Fibroblast of skin of left biceps (primary cell): ENCODE measurements around the gene EIF2B1.

Experiments used
- DNase-seq, 2 experiments: peaks; one replicate each; pipeline ENCODE4 v3.0.0-alpha.2; 2013; ENCODE audit warnings: low read depth in 2 of 2

Gene EIF2B1

DNA sequence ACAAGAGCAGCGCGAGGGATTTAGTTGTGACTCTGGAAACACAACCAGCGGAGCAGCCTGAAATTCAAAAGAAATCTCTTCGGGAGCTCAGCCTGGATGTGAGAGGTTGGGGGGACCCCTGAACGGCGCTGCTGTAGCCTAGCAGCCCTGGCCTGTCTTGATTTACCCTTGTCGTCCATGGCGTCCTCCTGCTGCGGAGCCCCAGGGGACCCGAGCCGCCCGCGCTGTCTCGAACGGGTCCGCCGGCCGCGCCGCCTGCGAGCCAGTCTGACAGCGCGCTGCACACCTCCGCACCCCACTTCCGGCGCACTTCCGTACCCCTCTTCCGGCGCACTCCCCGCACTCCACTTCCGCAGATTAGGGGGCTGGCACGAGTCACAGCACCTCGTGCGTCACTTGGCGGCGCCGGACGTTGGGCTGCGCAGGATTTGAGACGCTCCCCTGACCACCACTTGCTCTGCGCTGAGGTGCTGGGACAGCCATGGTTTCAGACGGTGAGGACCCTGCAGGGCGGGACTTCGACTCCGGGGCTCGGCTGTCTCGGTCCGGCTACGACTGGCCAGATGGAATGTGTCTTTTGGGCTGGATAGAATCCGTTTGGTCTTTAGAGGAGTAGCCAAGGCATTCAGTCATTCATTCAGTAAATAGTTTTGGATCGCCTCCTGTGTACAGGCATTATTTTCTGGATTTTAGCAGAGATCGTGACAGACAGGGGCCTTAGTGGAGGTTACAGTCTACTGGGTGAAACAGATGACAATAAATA, at the start of gene EIF2B1, which contains the start of gene GTF2H3:
TSS of gene EIF2B1 (minus strand) at position 308 of the 763 bp plus-strand sequence. CDS start at position 179, 129 bp downstream.
TSS of gene GTF2H3 (plus strand) at position 451 of the 763 bp plus-strand sequence. CDS start at position 482, 31 bp downstream.
- peak; percentile 82 to 86 for DNase-seq

DNA sequence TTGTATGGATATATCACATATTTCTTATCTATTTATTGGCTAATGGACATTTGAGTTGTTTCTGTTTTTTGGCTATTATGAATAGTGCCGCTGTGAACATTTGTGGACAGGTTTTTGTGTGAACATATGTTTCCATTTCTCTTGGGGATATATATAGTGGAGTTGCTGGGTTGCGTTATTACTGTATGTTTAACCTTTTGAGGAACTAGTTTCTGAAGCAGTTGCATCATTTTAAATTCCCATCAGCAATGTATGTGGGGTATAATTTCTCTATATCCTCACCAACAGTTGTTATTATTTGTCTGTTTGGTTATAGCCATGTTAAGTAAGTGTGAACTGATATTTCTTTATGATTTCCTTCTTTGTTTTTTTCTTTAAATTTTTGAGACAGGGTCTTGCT, 48.1 kb upstream of the EIF2B1 start:
- no peak for DNase-seq

DNA sequence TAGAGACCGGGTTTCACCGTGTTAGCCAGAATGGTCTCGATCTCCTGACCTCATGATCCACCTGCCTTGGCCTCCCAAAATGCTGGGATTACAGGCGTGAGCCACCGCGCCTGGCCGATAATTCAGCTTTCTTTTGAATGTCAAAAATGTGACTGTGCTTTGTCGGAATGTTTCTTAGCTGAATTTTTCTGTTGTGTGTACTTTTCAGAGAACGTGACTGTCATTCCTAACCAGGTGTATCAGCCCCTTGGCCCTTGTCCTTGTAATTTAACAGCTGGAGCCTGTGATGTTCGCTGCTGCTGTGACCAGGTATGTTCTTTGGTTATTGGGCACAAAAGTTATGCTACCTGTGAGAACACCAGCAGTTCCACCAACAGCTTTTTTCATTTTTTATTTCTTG, 45.5 kb upstream of the EIF2B1 start:
- no peak for DNase-seq

DNA sequence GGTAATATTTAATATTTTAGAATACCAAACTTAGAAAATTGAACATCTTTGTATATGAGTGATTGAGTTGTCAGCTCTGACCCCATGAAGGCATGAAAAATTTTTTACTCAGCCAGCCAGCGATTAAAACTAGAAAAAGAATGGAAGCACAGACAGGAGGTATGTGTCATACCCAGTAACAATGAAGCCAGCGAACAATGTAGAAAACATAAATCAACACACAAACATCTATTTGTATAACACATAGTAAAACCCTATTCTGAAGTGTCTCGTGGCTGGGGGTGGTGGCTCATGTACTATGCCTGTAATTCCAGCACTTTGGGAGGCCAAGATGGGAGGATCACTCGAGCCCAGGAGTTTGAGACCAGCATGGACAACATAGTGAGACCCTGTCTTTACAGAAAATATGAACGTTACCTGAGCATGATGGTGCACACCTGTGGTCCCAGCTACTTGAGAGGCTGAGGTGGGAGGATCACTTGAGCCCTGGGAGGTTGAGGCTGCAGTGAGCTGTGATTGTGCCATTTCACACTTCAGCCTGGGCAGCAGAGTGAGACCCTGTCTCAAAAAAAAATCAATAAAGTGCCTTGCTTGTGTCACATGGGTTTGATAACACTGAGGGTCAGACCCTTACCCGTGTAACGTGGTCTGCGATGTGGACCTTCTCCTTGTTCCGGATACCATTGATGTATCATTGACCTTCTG, 43.3 kb upstream of the EIF2B1 start:
- no peak for DNase-seq

DNA sequence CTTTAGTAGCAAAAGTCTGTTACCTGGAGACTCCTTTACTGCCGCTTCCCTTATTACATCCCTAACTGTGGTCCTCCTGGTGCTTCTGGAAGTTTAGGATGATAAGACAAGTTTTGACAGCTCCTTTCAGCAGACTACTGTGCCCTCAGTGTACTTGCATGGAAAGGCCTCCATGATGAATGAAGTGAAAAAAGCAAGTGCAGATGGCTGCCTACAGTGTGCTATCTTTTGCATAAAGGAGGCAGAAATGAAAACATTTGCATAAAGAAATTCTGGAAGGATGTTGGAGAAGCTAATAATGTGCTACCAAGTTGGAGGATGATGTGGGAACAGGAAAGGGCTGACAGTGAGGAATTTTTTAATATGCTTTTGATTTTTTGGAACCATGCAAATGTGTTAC, 42.0 kb upstream of the EIF2B1 start:
- no peak for DNase-seq

DNA sequence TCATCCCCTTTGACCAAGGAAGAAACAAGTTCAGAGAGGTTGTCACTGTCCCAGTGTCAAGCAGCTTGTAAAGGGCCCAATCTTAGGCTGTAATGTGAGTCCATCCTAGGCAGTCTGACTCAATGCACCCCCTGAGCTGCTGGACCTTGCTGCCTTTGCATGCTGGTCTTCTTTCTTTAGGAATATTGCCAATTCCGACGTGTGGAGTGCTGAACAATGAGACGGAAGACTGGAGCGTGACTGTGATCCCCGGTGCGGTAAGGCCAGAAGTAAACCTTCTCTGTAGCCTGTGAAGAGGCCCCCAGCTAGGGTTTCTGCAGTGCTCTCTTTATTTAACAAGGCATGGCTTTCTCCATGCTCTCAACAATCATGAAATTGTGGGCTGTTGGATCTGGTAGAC, 38.4 kb upstream of the EIF2B1 start:
- no peak for DNase-seq

DNA sequence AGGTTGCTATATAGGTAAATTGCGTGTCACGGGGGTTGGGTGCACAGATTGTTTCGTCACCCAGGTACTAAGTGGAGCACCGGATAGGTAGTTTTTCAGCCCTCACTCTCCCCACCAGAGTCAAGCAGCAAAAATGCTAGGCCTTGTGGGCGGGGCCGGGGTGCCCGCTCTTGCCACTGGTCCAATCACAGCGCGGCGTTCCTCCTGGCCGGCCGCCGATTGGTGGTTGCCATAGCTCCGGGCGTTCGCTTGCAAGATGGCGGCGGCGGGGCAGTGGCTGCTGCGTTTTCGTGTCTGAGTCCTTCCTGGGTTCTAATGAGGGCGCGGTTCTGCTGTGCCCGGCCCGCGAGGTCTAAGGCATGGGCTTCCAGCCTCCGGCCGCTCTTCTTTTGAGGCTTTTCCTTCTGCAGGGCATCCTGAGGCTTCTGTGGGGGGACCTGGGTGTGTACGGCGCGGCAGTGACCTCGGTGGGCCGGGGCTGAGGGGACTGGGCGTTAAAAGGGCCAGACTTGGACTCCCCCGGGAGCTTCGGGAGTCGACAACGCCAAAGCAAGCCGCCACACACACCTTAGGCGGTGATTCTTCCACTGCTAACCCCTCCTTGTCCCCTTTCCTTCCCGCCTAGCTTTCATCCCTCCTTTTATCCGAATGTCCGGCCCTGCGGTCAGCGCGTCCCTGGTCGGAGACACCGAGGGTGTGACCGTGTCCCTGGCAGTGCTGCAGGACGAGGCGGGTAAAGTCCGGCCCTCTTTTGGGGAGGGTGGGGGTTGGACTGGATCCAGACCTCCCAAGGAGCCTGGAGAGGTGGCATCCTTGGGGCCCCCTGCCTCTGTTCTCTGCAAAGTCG, 37.6 kb upstream of the EIF2B1 start, which contains the start of gene TCTN2:
TSS of gene TCTN2 (plus strand) at position 232 of the 847 bp plus-strand sequence. CDS start at position 360, 128 bp downstream.
- peak; percentile 67 to 72 for DNase-seq

DNA sequence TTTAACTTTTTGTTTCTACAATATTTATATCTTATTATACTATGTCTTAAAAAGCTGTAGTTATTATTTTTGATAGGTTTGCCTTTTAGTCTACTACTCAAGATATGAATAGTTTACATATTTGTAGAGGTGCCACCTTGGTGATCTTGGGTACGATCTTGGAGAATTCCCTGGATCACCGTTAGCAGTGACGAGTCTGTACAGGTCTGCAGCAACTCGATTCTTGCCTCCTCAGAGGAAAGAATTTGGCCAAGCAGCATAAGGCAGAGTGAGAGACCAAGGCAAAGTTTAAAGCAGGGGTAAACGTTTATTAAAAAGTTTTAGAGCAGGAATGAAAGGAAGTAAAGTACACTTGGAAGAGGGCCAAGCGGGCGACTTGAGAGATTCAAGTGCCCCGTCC, 34.3 kb upstream of the EIF2B1 start:
- no peak for DNase-seq

DNA sequence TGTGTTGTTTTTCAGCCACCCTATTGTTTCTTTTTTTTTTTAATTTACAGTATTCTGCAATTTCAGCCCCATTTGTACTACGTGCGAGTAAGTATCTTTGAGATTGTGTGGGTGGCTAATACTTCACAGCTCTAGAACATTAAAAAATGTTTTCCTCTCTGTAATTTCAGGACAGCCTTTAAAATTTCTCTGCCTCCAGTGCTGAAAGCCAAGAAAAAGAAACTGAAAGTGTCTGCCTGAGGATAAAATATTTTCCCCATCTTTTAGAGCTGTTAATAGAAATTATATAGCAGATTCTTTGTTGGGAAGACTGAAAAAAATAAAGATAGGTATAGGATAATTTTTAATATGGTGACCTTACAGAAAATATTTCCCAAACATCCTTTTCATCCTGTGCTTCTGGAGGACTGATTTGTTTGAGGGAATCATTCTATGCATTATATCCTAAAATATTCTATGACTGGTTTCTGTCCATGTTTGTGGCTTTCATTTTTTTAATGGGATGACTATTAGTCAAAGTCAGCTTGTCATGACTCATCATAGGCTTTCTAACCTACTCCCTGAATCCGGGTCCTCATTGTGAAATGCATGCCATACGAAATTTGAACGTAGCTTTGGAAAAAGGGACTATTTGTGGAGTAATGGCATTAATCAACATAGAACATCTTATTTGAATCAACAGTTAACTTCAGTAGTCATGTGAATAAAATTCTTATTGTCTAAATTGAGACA, 26.7 kb upstream of the EIF2B1 start:
- peak; percentile 69 to 72 for DNase-seq

DNA sequence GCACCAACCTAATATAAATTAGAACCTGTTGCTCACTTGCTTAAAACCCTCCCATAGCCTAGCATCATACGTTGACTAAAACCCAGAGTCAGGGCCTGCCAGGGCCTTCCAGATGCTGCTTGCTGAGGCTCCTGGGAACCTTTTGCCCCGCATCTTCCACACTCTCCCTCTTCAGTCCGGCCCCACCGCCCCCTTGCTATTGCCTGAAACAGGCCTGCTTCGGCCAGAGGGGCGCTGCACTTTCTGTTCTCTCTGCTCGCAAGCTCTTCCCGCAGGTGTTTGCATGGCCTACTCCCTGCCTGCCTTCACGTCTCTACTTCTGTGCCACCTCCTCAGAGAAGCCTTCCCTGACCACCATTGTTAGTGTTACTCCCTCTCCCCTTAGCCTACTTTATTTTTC, 23.7 kb upstream of the EIF2B1 start:
- DNase-seq = no peak

DNA sequence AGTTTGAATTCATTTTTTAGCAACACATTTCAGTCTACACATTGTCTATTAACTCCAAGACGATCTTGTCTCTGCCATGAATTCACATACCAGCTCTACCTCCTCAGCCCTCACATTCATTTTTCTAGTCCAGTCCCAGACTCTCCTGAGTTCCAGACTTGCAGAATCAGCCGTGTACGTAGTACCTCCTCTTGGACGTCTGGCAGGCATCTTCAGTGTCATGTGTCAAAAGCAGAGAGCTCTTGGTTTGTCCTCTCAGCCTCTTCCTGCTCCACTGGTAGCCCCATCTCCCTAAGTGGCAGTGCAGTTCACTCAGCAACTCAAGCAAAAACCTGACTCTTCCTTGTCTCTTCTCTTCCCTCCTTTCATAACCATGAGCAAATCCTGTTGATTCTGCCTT, 22.9 kb upstream of the EIF2B1 start:
- DNase-seq = no peak

DNA sequence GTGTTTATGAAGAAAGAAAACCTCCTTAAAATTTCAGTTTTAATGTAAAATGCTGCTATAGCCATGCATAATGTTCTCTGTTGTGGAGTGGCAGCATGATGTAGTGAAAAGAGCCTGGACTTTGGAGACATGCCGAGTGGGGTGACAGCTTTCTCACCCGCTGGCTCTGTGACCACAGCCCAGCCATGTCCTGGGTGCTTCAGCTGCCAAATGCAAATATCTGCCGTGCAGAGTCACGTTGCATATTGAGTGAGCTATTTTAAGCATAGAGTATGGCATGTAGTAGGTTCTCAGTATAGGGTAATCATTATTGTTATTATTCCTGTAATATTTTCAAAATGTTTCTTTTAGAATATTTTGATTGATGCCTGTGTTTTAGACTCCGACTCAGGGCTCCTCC, 21.9 kb upstream of the EIF2B1 start:
- DNase-seq = no peak

DNA sequence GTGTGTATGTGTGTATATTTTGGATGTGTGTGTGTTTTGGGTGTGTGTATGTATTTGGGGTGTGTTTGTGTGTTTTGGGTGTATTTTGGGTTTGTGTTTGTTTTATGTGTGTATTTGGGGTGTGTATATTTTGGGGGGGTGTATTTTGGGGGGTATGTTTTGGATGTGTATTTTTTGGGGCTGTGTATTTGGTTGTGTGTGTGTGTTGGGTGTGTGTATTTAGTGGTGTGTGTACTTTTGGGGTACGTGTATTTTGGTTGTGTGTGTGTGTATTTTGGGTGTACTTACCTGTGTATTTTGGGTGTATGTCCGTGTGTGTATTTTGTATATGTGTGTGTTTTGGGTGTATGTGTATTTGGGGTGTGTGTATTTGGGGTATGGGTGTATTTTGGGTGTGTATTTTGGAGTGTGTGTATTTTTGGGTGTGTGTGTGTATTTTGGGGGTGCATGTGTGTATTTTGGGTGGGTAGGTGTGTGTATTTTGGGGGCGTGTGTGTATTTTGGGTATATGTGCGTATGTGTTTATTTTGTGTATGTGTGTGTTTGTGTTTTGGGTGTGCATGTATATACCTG, 20.7 kb upstream of the EIF2B1 start:
- DNase-seq = no peak

DNA sequence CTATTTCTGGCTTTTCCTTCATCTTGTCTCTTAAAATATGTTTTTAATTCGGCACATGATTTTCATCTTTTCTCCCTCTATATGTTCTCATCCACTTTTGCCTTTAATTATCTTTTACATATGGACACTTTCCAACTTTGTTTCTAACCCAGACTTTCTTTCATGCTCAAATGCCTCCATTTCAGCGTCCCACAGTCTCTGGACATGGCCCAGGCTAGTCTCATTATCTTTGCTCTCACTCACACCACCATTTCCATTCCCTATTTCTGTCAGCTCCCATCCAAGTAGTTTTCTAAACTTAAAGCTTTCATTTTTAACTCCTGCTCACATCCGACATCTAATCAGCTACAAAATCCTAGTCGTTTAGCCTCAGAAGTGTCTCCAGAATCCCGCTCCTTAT, 14.9 kb upstream of the EIF2B1 start:
- DNase-seq = no peak

DNA sequence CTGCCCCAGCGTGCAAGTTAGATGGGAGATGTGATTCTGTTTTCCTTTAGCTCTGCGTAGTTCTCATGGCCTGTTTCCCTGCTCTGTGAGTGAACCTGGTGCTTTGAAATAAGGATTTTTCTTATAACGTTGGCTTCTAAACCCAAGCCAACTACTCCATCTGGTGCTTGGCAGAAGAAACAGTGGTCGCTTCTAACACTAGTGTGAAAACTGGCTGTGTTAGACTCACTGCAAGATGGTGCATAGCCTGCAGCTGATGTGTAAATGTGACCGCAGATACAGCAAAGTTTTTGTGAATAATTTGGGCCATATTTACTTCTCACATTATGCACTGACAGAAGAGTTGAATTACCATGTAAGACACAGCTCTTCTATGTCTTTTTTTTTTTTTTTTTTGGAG, 12.4 kb upstream of the EIF2B1 start:
- no peak for DNase-seq

DNA sequence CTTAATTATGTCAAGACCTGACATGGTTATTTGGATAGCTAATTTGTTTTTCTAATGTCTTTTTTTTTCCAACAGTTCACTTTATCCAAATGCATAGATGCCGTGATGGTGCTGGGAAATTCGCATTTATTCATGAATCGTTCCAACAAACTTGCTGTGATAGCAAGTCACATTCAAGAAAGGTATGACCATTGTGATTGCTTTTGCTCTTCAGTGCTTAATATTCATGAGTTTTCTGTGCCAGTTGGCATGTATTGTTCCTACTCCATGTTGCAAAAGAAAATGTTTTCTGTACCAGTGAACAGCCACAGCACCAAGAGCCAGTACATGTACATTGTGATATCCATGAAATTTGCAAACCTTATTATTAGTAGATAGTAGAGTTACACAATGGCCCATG, 11.9 kb upstream of the EIF2B1 start:
- no peak for DNase-seq

DNA sequence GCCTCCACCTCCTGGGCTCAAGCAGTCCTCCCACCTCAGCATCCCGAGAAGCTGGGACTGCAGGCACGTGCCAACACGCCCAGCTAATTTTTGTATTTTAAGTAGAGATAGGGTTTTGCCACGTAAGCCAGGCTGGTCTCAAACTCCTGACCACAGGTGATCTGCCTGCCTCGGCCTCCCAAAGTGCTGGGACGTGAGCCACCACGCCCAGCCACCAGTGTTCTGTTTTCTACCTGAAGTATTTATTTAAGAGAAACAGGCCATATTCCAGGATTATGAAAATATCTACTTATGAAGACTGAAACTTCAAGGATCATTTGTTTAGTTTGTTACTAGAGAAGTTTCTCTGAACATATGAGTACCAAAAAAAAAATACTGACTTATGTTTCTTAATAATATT, 10.4 kb upstream of the EIF2B1 start:
- DNase-seq = no peak

DNA sequence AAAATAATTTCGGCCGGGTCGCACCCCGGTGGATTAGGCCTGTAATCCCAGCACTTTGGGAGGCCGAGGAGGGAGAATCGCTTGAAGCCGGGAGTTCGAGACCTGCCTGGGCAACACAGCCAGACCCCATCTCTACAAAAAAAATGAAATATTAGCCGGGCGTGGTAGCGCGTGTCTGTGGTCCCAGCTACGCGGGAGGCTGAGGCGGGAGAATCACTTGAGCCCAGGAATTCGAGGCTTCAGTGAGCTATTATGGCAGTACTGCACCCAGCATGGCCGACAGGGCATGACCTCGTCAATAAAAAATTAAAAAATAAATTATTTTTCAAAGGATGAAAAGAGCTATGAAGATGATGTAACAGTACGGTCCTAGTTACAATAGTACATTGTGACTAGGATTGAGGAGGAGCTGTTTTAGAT, 666 bp upstream of the EIF2B1 start:
- DNase-seq = no peak

DNA sequence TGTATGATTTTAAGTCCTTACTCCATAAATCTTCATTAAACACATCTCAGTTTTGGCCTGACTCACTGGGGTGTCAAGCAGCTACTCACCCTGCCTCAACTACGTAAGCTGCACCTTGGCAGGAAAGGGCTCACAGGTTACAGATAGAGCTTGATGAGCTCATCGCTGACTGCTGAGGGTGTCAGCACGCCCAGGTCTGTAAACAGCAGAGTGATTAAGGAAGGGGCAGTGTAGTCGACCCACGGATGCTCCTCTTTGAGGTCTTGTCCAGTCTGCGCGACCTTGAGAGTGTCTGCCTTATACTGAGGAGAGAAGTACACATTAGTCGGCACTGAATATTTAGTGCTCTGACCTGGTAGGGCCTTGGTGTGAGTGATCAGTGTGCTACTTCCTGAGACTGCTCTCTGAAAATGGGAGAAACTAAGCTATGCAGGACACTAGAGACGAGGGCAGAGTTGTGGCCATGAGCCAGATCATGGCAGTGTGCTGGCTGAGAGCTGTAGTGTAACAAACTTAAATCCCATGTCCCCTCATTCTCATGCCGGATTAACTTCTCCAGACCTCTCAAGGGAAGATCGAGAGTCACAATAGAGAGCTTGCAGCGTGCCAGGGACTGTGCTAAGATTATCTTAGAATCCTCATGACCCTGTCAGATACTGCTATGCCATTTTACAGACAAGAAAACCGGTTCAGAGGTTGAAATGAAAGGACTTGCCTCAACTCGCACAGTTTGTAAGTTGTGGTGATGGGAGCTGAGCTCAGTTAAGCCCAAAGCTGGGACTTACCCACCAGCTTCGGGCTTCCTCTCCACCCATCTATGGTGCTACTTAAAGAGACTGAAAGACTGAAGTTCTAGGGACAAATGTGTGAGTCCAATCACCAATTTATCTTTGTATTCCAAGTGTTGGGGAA, 11.6 kb downstream of the EIF2B1 start:
- DNase-seq = no peak

DNA sequence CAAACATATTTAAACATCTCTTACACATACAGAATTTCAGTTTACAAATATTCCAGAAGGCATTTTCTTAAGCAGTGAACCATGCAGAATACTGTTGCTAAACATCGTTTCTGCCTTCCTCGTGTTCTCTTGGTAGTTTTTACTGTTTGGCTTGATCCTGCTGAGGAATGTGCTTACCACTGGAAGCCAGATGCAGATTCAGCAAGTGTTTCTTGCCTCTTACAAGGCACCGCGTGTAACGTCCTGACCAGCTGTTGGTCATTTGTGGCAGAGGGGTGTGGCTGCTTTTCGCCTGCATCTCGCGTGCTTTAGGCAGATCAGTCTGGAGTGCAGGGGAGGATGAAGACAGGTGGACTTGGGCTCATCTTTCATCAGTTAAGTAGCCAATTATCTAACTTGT, 12.4 kb downstream of the EIF2B1 start:
- no peak for DNase-seq
